Keratinocyte (primary cell): ENCODE results near the gene FASTKD2. TPM values are rescaled to one million over a fixed set of nuclear protein-coding genes. Genes with fewer than 3 reads are reported as not detected.

Experiments
- DNase-seq: peaks from one replicate; pipeline ENCODE4 v3.0.0-alpha.2; 2011; ENCODE audit warnings: low read depth, missing footprints, low spot score
- FAIRE-seq: peaks from 2 replicates; lab custom pipeline; 2011; peaks lifted over from hg19 to GRCh38; lab: Jason Lieb, UNC
- H2AFZ ChIP-seq: 2 replicates; pipeline ENCODE4 v1.6.0; 2012; ENCODE audit warnings: low read length, control low read depth, inconsistent platforms; ENCODE audit not compliant: control insufficient read depth
- H3K27ac ChIP-seq: 2 replicates; pipeline ENCODE4 v1.5.1; 2011; ENCODE audit warnings: low read length; ENCODE audit not compliant: control insufficient read depth, insufficient read depth
- H3K27me3 ChIP-seq: 3 replicates; pipeline ENCODE4 v1.6.0; 2011; ENCODE audit warnings: low read length; ENCODE audit not compliant: control insufficient read depth, insufficient read depth; ENCODE audit errors: extremely low read depth
- H3K36me3 ChIP-seq, 2 experiments: 2 replicates in 1 of 2; 3 replicates in 1 of 2; pipeline ENCODE4 v1.5.1; 2011; ENCODE audit warnings: low read length in 2 of 2, mild to moderate bottlenecking in 1 of 2; ENCODE audit not compliant: control insufficient read depth in 2 of 2, insufficient read depth in 2 of 2; ENCODE audit errors: extremely low read depth in 1 of 2
- H3K4me1 ChIP-seq: 3 replicates; pipeline ENCODE4 v1.5.1; 2011; ENCODE audit warnings: low read length; ENCODE audit not compliant: control insufficient read depth, insufficient read depth; ENCODE audit errors: extremely low read depth
- H3K4me2 ChIP-seq: 3 replicates; pipeline ENCODE4 v1.6.0; 2011; ENCODE audit warnings: low read depth, low read length; ENCODE audit not compliant: control insufficient read depth, insufficient read depth; ENCODE audit errors: extremely low read depth
- H3K4me3 ChIP-seq, 3 experiments: fragments of 200-600 bp in 1 of 3; sonication (generic) in 1 of 3; 2 replicates in 2 of 3; 3 replicates in 1 of 3; pipeline ENCODE4 v1.5.1; 2011 to 2016; ENCODE audit warnings: low read length in 3 of 3, mild to moderate bottlenecking in 3 of 3, control low read depth in 2 of 3, inconsistent platforms in 1 of 3, low read depth in 1 of 3, mixed read lengths in 1 of 3, mixed run types in 1 of 3, moderate library complexity in 1 of 3; ENCODE audit not compliant: control insufficient read depth in 2 of 3, insufficient read depth in 2 of 3; ENCODE audit errors: extremely low read depth in 1 of 3
- H3K79me2 ChIP-seq: 2 replicates; pipeline ENCODE4 v1.6.0; 2012; ENCODE audit warnings: low read length; ENCODE audit not compliant: control insufficient read depth, insufficient read depth
- H3K9ac ChIP-seq: 3 replicates; pipeline ENCODE4 v1.6.0; 2011; ENCODE audit warnings: low read length; ENCODE audit not compliant: control insufficient read depth, insufficient read depth; ENCODE audit errors: extremely low read depth
- H3K9me1 ChIP-seq: 3 replicates; pipeline ENCODE4 v1.6.0; 2011; ENCODE audit warnings: low read length; ENCODE audit not compliant: control insufficient read depth, insufficient read depth; ENCODE audit errors: extremely low read depth
- H3K9me3 ChIP-seq: 2 replicates; pipeline ENCODE4 v1.5.1; 2012; ENCODE audit warnings: low read depth, low read length; ENCODE audit not compliant: control insufficient read depth
- H4K20me1 ChIP-seq: 3 replicates; pipeline ENCODE4 v1.6.0; 2011; ENCODE audit warnings: low read length; ENCODE audit not compliant: control insufficient read depth, insufficient read depth; ENCODE audit errors: extremely low read depth
- CTCF ChIP-seq, 3 experiments: IDR thresholded peaks in 1 of 3; conservative IDR thresholded peaks in 1 of 3; optimal IDR thresholded peaks in 1 of 3; 2 replicates in 2 of 3; 3 replicates in 1 of 3; pipeline versions ENCODE3 to v1.5.1; 2011; ENCODE audit warnings: low read length in 3 of 3, mild to moderate bottlenecking in 3 of 3, moderate library complexity in 2 of 3, control low read depth in 1 of 3, inconsistent platforms in 1 of 3; ENCODE audit not compliant: insufficient read depth in 2 of 3; ENCODE audit errors: extremely low read depth in 1 of 3
- EZH2 ChIP-seq: IDR thresholded peaks from one replicate; pipeline ENCODE4 v1.6.1; 2012; ENCODE audit warnings: inconsistent platforms, mild to moderate bottlenecking, low read length, moderate library complexity
- dilution Hi-C: fragments of 300-500 bp; cut with MboI; formaldehyde crosslinking; loops from one replicate; pipeline ENCODE4 v1.7.0; 2020; ENCODE audit warnings: low sequenced_read_pairs; ENCODE audit not compliant: extremely low pct_ligation_motif_present
- polyA plus RNA-seq, 5 experiments: library from polyadenylated mRNA; depleted of rRNA in 3 of 5; stranded (reverse) in 3 of 5; stranded (forward) in 1 of 5; unstranded in 1 of 5; fragments of >200 nt; gene quantifications; 1 replicate in 1 of 5; 2 replicates in 3 of 5; 3 replicates in 1 of 5; pipeline versions ENCODE4 v1.2.1 to v1.2.3, GENCODE V29; 2011 to 2012; ENCODE audit warnings: missing spikeins in 2 of 5, low read depth in 1 of 5, low replicate concordance in 1 of 5

The FASTKD2 gene
- polyA plus RNA-seq, 1 donor (not counting 4 experiments of a cell fraction or from before 2014, with no cell fraction given), result 51.1 TPM

DNA sequence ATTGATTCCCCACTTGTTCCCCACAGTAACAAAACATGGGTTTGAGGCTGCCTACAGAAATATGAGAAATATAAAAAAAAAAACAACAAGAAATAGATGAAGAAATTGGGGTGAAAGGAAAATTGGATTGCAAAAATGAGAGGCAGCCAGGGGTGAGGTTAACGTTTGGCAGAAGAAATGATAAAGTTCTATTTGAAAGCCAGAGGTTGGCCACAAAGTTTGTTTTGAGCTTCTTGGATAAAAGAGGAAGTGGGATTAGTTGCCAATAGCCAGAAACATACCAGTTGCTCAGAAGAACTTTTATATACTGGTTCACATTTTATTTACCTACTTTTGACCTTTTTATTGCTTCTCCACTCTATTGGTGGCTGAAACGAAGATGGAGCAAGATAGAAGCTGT lies 67.5 kb downstream of the FASTKD2 start:
- no peaks in the 10 kb centered on the region for H3K36me3 ChIP-seq
- H3K79me2 ChIP-seq, result no peaks in the 10 kb centered on the region
- no peak overlapping the region for H3K4me2 ChIP-seq
- H3K4me3 ChIP-seq, result no peak overlapping the region
- TF ChIP-seq EZH2, result no peak
- TF ChIP-seq CTCF (optimal IDR thresholded peaks at IDR 0.05 in 1 of 3, IDR thresholded peaks at IDR 0.05 in 1 of 3, conservative IDR thresholded peaks at IDR 0.05 in 1 of 3; ENCODE audit: extremely low read depth in 1 of 3, insufficient read depth in 2 of 3, low read length in 3 of 3), result no peak
- dilution Hi-C loops, result no loop called here
- H3K4me1 ChIP-seq, result no peaks in the 10 kb centered on the region
- FAIRE-seq (no peak), DNase-seq (no peak)
- no peaks in the 10 kb centered on the region for H3K27me3 ChIP-seq
- H3K27ac ChIP-seq, result no peak overlapping the region
- H3K9me3 ChIP-seq, result no peaks in the 10 kb centered on the region
- no peak overlapping the region for H3K9ac ChIP-seq
- no peaks in the 10 kb centered on the region for H3K9me1 ChIP-seq
- no peaks in the 10 kb centered on the region for H4K20me1 ChIP-seq
- H2AFZ ChIP-seq, result no peak overlapping the region

DNA sequence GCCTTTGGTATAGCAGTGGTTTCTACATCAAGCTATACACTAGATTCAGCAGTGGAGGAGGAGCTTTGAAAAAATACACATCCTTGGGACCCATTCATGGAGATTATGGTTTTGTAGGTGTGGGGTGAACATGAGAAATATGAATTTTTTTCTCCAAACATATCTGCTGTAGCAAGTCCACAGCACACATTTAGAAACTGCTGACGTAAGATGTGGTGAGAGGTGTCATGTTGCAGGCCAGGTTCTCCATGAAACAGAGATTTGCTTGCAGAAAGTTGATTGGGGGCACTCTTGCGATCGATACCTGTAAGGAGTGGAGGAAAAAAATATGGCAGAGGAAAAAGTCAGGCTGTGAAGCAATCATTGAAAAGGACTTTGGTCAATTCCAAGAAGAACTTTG lies 67.9 kb downstream of the FASTKD2 start:
- no peaks in the 10 kb centered on the region for H3K4me1 ChIP-seq
- H3K27ac ChIP-seq, result no peak overlapping the region
- H2AFZ ChIP-seq, result no peak overlapping the region
- dilution Hi-C loops, result no loop called here
- H3K27me3 ChIP-seq, result no peaks in the 10 kb centered on the region
- no peak overlapping the region for H3K9ac ChIP-seq
- DNase-seq, result no peak
- no peaks in the 10 kb centered on the region for H3K9me1 ChIP-seq
- TF ChIP-seq CTCF (optimal IDR thresholded peaks at IDR 0.05 in 1 of 3, IDR thresholded peaks at IDR 0.05 in 1 of 3, conservative IDR thresholded peaks at IDR 0.05 in 1 of 3; ENCODE audit: extremely low read depth in 1 of 3, insufficient read depth in 2 of 3, low read length in 3 of 3), result no peak
- TF ChIP-seq EZH2, result no peak
- H3K4me2 ChIP-seq, result no peak overlapping the region
- H3K79me2 ChIP-seq, result no peaks in the 10 kb centered on the region
- no peaks in the 10 kb centered on the region for H3K9me3 ChIP-seq
- H3K4me3 ChIP-seq, result no peak overlapping the region
- H3K36me3 ChIP-seq, result no peaks in the 10 kb centered on the region
- no peaks in the 10 kb centered on the region for H4K20me1 ChIP-seq
- FAIRE-seq, result no peak
